Naive B cell (primary cell): ENCODE measurements around the gene NHSL2. TPM values are rescaled to one million over a fixed set of nuclear protein-coding genes. Genes with fewer than 3 reads are reported as not detected.

Experiments used
- ATAC-seq, 2 donors: fragments of 150-1000 bp; cut with Tn5 transposase; 2 replicates each; pipeline ENCODE4 v1.10.0; 2021; ENCODE audit warnings: low read depth in 2 of 2, mild to moderate bottlenecking in 2 of 2, moderate library complexity in 2 of 2
- DNase-seq: peaks from one replicate; pipeline ENCODE4 v3.0.0; 2022
- H3K27ac Mint-ChIP-seq, 6 donors: one replicate each; pipeline ENCODE4 v1.8.0; 2020 to 2022; ENCODE audit warnings: mild to moderate bottlenecking in 6 of 6, mixed read lengths in 6 of 6, moderate library complexity in 5 of 6, inconsistent platforms in 2 of 6
- H3K27me3 Mint-ChIP-seq, 3 donors: one replicate each; pipeline ENCODE4 v1.8.0; 2021 to 2022; ENCODE audit warnings: mixed read lengths in 3 of 3, mild to moderate bottlenecking in 1 of 3
- H3K36me3 Mint-ChIP-seq, 2 donors: one replicate each; pipeline ENCODE4 v1.8.0; 2020 to 2022; ENCODE audit warnings: mixed read lengths in 2 of 2, inconsistent platforms in 1 of 2, mild to moderate bottlenecking in 1 of 2
- H3K4me1 Mint-ChIP-seq, 3 donors: one replicate each; pipeline ENCODE4 v1.8.0; 2020 to 2022; ENCODE audit warnings: mixed read lengths in 3 of 3, inconsistent platforms in 1 of 3, mild to moderate bottlenecking in 1 of 3, moderate library complexity in 1 of 3
- H3K4me3 Mint-ChIP-seq, 8 donors: one replicate each; pipeline ENCODE4 v1.8.0; 2020 to 2022; ENCODE audit warnings: mild to moderate bottlenecking in 8 of 8, mixed read lengths in 8 of 8, moderate library complexity in 8 of 8, inconsistent platforms in 2 of 8
- H3K9me3 Mint-ChIP-seq, 7 donors: one replicate each; pipeline ENCODE4 v1.8.0; 2020 to 2022; ENCODE audit warnings: mixed read lengths in 7 of 7, mild to moderate bottlenecking in 5 of 7, inconsistent platforms in 2 of 7, moderate library complexity in 1 of 7
- polyA plus RNA-seq, 6 donors: library from polyadenylated mRNA; unstranded; fragments of 300-500 nt; fragmentation: Illumina TruSeq; gene quantifications; one replicate each; pipeline ENCODE4 v1.2.3, GENCODE V29; 2021; ENCODE audit warnings: low read depth in 6 of 6

NHSL2 gene
- polyA plus RNA-seq, 6 donors from 2014 or later: 0.25 to 0.48 (median 0.30) TPM; not detected in 2

GRCh38 chrX:71910986-71911730, 513 bp downstream of the NHSL2 start:
- Mint-ChIP-seq H3K27ac (no peak overlapping the region), H3K4me3 (peak overlapping the region in 3 of 8 donors; percentile 6 to 65 (median 60)), H3K27me3 (peaks cover 30 to 75% (median 36%) of the 10 kb centered on the region in 3 donors), H3K36me3 (no peaks in the 10 kb centered on the region), H3K9me3 (no peaks in the 10 kb centered on the region), H3K4me1 (peaks cover 0 to 4% (median 0%) of the 10 kb centered on the region in 3 donors)
- no peak for DNase-seq
- peak; percentile 43 to 63 for ATAC-seq

DNA sequence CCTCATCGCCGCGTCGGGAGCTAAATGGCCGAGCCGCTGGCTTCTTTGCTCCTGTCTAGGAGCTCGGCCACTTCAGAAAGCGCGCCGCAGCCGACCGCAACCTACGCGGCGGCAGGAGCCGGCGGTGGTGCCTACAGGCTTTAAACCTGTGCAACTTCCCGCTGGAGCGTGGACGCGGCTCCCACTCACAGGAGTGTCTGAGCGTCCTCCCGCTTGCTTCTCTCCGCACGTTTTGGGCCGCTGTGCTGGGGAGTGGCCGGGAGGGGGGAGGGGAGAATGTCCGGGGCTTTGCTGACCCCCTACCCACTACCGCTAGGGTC, 1.0 kb downstream of the NHSL2 start:
- H3K9me3 Mint-ChIP-seq: no peaks in the 10 kb centered on the region
- H3K27ac Mint-ChIP-seq: no peak overlapping the region
- ATAC-seq (no peak), DNase-seq (no peak)
- H3K4me3 Mint-ChIP-seq: peak overlapping the region in 4 of 8 donors; percentile 25 to 65 (median 60)
- peaks cover 0 to 4% (median 0%) of the 10 kb centered on the region in 3 donors for H3K4me1 Mint-ChIP-seq
- peaks cover 30 to 72% (median 36%) of the 10 kb centered on the region in 3 donors for H3K27me3 Mint-ChIP-seq
- no peaks in the 10 kb centered on the region for H3K36me3 Mint-ChIP-seq

DNA sequence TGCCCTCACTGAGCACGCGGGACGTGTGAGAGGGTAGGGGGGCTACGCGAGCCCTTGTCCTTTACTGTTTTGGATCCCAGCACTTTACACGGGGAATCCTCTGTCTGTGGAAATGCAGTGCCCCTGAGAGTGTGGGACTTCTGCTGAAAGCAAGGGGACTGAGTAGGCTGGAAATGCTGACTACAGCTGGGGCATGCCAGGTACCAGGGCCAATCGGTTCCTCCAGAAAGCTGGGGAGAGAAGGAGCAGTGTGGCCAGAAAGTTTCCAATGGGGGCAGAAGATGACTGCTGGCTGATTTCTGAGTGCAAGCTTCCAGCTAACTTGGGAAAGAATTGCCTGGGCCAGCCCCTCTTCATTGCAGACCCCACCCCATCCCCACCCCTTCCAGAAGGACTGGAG, 1.5 kb downstream of the NHSL2 start:
- Mint-ChIP-seq H3K27ac (no peak overlapping the region), H3K27me3 (peaks cover 30 to 74% (median 36%) of the 10 kb centered on the region in 3 donors), H3K36me3 (no peaks in the 10 kb centered on the region), H3K9me3 (no peaks in the 10 kb centered on the region), H3K4me1 (peaks cover 0 to 4% (median 0%) of the 10 kb centered on the region in 3 donors), H3K4me3 (peak overlapping the region in 2 of 8 donors; percentile 61 to 65)
- DNase-seq: no peak
- ATAC-seq: no peak

DNA sequence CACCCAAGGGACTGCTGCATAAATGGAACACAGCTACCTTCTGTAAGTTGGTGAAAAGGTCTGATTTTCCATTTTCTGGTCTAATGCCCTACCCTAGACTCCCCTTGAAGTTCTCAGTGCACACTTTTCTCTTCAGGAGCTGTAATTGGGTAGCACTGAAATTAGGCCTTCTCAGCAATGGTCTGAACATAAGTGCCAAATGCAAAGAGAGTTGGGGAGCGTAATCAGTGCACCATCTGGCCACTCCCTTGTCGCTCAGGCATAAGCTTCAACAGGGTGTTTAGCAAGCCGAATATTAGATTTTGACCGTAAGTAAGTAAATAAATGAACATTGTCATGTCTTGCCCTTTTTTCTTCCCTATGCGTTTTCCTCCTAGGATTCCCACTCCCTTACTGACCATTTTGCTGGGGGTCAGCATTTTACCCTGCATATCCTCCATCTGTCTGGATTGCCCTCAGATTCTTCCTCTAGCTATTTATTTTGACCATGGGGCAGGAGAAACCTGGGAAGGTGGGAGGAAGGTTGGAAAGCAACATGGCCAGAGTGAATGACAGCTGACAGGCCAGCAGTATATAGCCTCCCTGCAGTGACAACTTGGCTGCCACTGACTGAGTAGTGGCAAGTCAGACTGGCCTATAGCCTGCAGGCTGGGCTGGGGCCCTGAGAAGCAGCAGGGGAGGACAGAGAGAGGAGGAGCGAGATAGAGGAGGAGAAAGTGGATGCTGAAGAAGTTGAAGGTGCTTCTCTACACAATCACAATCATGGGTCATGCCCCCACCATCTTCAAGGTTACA, 2.7 kb downstream of the NHSL2 start:
- Mint-ChIP-seq H3K9me3 (no peaks in the 10 kb centered on the region), H3K4me1 (peaks cover 0 to 4% (median 0%) of the 10 kb centered on the region in 3 donors), H3K4me3 (no peak overlapping the region), H3K27me3 (peaks cover 29 to 70% (median 39%) of the 10 kb centered on the region in 3 donors), H3K36me3 (no peaks in the 10 kb centered on the region), H3K27ac (no peak overlapping the region)
- ATAC-seq: no peak
- DNase-seq: no peak

- Mint-ChIP-seq H3K9me3 (peaks cover 0 to 1% (median 0%) of the 10 kb centered on the region in 7 donors), H3K4me3 (no peak overlapping the region), H3K36me3 (no peaks in the 10 kb centered on the region), H3K4me1 (no peaks in the 10 kb centered on the region), H3K27ac (no peak overlapping the region), H3K27me3 (peaks cover 14 to 60% (median 24%) of the 10 kb centered on the region in 3 donors)
- no peak for ATAC-seq
- no peak for DNase-seq
Observed at GRCh38 chrX:71917621-71918343, 7.1 kb downstream of the NHSL2 start.

GRCh38 chrX:71919431-71919830, 8.8 kb downstream of the NHSL2 start:
- Mint-ChIP-seq H3K4me1 (no peaks in the 10 kb centered on the region), H3K27ac (no peak overlapping the region), H3K9me3 (peaks cover 0 to 1% (median 0%) of the 10 kb centered on the region in 7 donors), H3K4me3 (no peak overlapping the region), H3K27me3 (peaks cover 7 to 45% (median 16%) of the 10 kb centered on the region in 3 donors), H3K36me3 (no peaks in the 10 kb centered on the region)
- DNase-seq: no peak
- ATAC-seq: no peak

DNA sequence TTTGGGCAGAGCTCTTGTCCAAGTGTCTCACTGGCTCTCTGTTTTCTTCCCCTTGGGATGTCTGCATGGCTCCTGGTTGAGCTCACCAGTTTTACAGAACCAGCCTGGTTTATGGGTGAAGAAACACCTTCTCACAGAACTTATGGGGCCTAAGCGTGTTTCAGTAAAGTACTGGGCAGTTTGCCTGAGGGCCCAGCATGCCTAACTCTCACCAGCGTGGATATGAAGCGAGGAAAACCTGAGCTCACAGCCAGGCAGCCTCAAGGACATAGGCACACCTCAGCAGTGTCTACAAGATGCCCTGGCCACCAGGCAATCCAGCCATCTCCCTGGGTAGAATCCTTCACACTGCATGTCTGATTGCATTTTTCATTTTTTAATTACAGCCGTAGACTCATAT, 9.2 kb downstream of the NHSL2 start:
- peaks cover 0 to 1% (median 0%) of the 10 kb centered on the region in 7 donors for H3K9me3 Mint-ChIP-seq
- no peaks in the 10 kb centered on the region for H3K36me3 Mint-ChIP-seq

GRCh38 chrX:71922686-71923085, 12.0 kb downstream of the NHSL2 start:
- H3K4me3 Mint-ChIP-seq: peak overlapping the region in 1 of 8 donors; percentile 39
- H3K9me3 Mint-ChIP-seq: peaks cover 0 to 1% (median 0%) of the 10 kb centered on the region in 7 donors
- H3K36me3 Mint-ChIP-seq: no peaks in the 10 kb centered on the region
- no peak for ATAC-seq
- H3K27me3 Mint-ChIP-seq: peaks cover 1 to 19% (median 10%) of the 10 kb centered on the region in 3 donors
- H3K27ac Mint-ChIP-seq: no peak overlapping the region
- no peak for DNase-seq
- no peaks in the 10 kb centered on the region for H3K4me1 Mint-ChIP-seq

More for the DNA sequence above, 9.2 kb downstream of the NHSL2 start:
- Mint-ChIP-seq H3K4me1 (no peaks in the 10 kb centered on the region), H3K27ac (no peak overlapping the region), H3K4me3 (no peak overlapping the region), H3K27me3 (peaks cover 5 to 40% (median 16%) of the 10 kb centered on the region in 3 donors)
- no peak for DNase-seq
- ATAC-seq: no peak

- no peak overlapping the region for H3K4me3 Mint-ChIP-seq
- no peak for ATAC-seq
- no peaks in the 10 kb centered on the region for H3K36me3 Mint-ChIP-seq
- no peaks in the 10 kb centered on the region for H3K4me1 Mint-ChIP-seq
- DNase-seq: no peak
- peaks cover 0 to 16% (median 10%) of the 10 kb centered on the region in 3 donors for H3K27me3 Mint-ChIP-seq
- no peak overlapping the region for H3K27ac Mint-ChIP-seq
- H3K9me3 Mint-ChIP-seq: peaks cover 0 to 1% (median 0%) of the 10 kb centered on the region in 7 donors
Observed at GRCh38 chrX:71923516-71923915, 12.9 kb downstream of the NHSL2 start.

GRCh38 chrX:71927040-71927439, 16.4 kb downstream of the NHSL2 start:
- ATAC-seq (no peak), DNase-seq (no peak)
- H3K9me3 Mint-ChIP-seq: peaks cover 0 to 9% (median 2%) of the 10 kb centered on the region in 7 donors
- H3K27ac Mint-ChIP-seq: no peak overlapping the region
- no peak overlapping the region for H3K4me3 Mint-ChIP-seq
- no peaks in the 10 kb centered on the region for H3K36me3 Mint-ChIP-seq
- H3K27me3 Mint-ChIP-seq: peaks cover 3 to 18% (median 17%) of the 10 kb centered on the region in 3 donors
- no peaks in the 10 kb centered on the region for H3K4me1 Mint-ChIP-seq

DNA sequence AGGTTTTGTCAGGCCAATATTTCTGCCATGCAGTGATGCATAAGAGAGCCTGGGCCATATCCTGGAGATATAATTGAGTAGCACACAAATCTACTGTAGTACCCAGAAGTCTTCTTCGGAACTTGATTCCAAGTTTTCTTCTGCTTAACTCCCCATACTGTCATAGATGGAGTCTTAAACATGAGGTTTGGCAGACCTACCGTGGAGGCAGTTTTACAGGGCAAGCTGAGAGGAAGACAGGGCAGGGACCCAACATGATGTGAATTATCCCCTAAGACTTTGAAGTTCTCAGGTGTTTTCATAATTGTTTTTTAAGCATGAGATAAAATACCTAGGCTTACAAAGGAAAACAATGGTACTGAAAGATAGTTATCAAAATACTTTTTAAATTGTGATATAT, 18.2 kb downstream of the NHSL2 start:
- Mint-ChIP-seq H3K27me3 (peaks cover 9 to 29% (median 15%) of the 10 kb centered on the region in 3 donors), H3K9me3 (peaks cover 0 to 9% (median 2%) of the 10 kb centered on the region in 7 donors), H3K4me1 (no peaks in the 10 kb centered on the region), H3K27ac (no peak overlapping the region), H3K4me3 (no peak overlapping the region), H3K36me3 (no peaks in the 10 kb centered on the region)
- DNase-seq (no peak), ATAC-seq (no peak)

GRCh38 chrX:71930298-71930697, 19.7 kb downstream of the NHSL2 start:
- no peaks in the 10 kb centered on the region for H3K4me1 Mint-ChIP-seq
- peaks cover 9 to 39% (median 21%) of the 10 kb centered on the region in 3 donors for H3K27me3 Mint-ChIP-seq
- no peak overlapping the region for H3K27ac Mint-ChIP-seq
- H3K4me3 Mint-ChIP-seq: no peak overlapping the region
- DNase-seq (no peak), ATAC-seq (no peak)
- H3K36me3 Mint-ChIP-seq: no peaks in the 10 kb centered on the region
- peaks cover 0 to 9% (median 2%) of the 10 kb centered on the region in 7 donors for H3K9me3 Mint-ChIP-seq

DNA sequence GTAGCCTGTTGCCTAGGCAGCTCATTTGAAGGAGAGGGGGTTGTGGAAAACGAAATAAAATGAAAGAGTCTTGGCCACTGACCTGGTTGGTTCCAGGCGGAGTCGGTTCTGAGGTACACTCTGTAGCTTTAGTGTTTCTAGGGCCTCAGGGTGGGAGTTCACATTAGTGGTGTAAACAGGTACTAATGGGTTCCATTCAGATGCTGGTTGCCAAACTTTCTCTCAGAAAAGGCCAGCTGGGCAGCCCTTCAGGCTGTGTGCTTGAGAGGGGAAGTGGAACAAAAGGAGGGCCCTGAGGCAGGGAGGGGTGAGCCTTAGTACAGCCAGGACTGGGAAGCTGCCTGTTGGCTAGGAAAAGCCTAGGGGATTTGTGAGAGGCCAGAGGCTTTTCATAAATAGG, 24.8 kb downstream of the NHSL2 start:
- Mint-ChIP-seq H3K27ac (no peak overlapping the region), H3K9me3 (peaks cover 0 to 3% (median 1%) of the 10 kb centered on the region in 7 donors), H3K27me3 (peaks cover 13 to 41% (median 16%) of the 10 kb centered on the region in 3 donors), H3K36me3 (no peaks in the 10 kb centered on the region), H3K4me3 (no peak overlapping the region), H3K4me1 (no peaks in the 10 kb centered on the region)
- no peak for ATAC-seq
- DNase-seq: no peak
